Epidermal melanocyte (primary cell): ENCODE data around the gene SRMS.

Experiments used
- DNase-seq: peaks from one replicate; pipeline ENCODE4 v3.0.0; 2011; ENCODE audit warnings: low spot score; ENCODE audit not compliant: insufficient read length

SRMS gene

GRCh38 chr20:63491635-63492230 is 55.8 kb downstream of the SRMS start:
- DNase-seq, result no peak

- no peak for DNase-seq
Observed at GRCh38 chr20:63491078-63491477, 56.5 kb downstream of the SRMS start.
